Left colon (tissue), 2 donors: ENCODE measurements around the gene HHIPL1. TPM values are rescaled to one million over a fixed set of nuclear protein-coding genes. Genes with fewer than 3 reads are reported as not detected.
"Not testable (repeated sequence)": the region's sequence is repeated elsewhere in the genome, so short reads cannot be mapped to it uniquely, and the experiment has no call there.

ENCODE experiments used
- ATAC-seq: fragments of 200-7000 bp; cut with Tn5 transposase; one replicate; pipeline ENCODE4 v1.9.1; 2020; ENCODE audit warnings: mild to moderate bottlenecking, moderate library complexity
- DNase-seq, 2 donors: peaks; one replicate each; pipeline ENCODE4 v3.0.0-alpha.2; 2020
- intact Hi-C, 2 donors: fragments of 100-400 bp; cut with DNase I in 1 of 2; cut with micrococcal nuclease in 1 of 2; formaldehyde crosslinking; loops; one replicate each; pipeline versions ENCODE4 v1.11.2 to v1.14.0; 2022; cut with DNase I, micrococcal nuclease
- total RNA-seq, 2 donors: library from RNA; stranded (reverse); fragmentation: NEBNext Ultra II Directional; extraction: Animal tissue kit (Norgen Biotek cat#: 25700); gene quantifications; one replicate each; pipeline ENCODE4 v1.2.1, GENCODE V29; 2021
- donor health status: DM: no; HTN: no; CAD: no.
- donor health status: DM: yes; HTN: yes; CAD: no.

The HHIPL1 gene
- total RNA-seq, 2 donors from 2014 or later, result 0.31 to 1.0 TPM

DNA sequence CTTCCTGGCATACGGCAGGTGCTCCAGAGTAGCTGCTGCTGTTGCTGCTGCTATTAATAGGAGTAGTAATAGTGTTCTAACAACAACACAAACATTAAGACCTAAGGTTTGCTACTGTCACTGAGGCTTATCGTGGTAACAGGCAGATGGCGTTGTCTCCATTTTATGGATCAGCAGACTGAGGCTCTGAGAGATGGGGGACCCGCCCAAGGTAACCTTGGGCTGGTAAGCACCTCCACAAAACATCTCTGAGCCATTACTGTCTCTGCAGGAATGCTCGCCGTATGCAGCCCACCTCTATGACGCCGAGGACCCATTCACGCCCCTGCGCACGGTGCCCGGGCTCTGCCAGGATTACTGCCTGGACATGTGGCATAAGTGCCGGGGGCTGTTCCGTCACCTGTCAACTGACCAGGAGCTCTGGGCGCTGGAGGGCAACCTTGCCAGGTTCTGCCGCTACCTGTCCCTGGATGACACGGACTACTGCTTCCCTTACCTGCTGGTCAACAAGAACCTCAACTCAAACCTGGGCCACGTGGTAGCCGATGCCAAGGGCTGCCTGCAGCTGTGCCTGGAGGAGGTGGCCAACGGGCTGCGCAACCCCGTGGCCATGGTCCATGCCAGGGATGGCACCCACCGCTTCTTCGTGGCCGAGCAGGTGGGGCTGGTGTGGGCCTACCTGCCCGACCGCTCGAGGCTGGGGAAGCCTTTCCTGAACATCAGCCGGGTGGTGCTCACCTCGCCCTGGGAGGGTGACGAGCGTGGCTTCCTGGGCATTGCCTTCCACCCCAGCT lies 7.2 kb downstream of the HHIPL1 start:
- ATAC-seq (no peak), DNase-seq (no peak)
- intact Hi-C loops, result no loop called here

DNA sequence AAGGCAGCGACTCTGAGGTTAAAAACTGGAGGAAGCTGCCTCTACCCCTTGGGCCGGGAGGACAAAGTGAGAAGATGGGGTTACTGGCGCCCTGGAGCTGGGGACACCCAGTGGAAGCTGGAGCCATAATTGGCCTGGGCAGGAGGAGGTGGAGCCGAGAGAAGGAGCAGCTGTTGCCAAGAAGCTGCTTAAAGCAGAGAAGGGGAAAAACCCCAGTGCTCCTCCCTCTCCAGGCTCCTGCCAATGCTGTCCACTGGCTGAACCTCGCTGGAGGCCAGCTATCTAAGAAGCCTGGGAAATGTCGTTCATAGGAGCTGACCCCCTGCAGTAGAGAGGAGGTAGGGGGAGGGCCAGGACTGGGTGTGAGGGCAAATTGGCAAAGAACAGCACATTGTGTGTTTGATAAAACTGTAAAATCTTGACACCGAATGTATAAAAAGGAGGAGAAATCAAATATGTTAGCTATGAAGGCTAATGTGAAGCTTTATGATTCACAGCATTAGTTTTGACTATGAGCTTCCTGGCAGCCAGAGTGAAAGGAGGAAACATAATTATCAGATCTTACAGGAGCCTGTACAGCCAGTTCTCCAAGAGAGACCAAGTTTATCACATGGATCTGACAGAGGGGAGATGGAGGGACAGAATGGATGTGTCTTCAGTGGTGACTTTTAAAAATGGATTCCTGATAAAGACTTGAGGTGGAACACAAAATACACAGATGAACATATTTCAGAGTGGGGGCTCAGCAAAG lies 9.5 kb downstream of the HHIPL1 start:
- peak; percentile 40 to 64 for DNase-seq
- intact Hi-C loops, result no loop called here
- peak; percentile 82 for ATAC-seq

DNA sequence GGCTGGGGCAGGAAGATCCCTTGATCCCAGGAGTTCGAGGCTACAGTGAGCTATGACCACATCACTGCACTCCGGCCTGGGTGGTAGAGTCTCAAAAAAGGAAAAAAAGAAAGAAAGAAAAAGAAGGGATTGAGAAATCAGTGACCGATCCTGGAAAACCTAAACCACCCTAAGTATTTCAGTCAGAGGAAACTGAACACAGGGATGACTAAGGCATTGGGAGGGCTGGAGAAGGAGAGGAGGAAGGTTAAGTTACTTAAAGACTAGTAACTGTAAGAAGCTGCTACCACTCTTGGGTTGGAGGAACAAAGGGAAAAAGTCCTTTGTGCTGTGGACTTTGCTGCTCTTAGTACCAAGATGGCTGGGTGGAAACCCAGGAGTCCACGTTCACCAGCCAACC lies 10.6 kb downstream of the HHIPL1 start:
- intact Hi-C loops, result no loop called here
- ATAC-seq (no peak), DNase-seq (no peak)

DNA sequence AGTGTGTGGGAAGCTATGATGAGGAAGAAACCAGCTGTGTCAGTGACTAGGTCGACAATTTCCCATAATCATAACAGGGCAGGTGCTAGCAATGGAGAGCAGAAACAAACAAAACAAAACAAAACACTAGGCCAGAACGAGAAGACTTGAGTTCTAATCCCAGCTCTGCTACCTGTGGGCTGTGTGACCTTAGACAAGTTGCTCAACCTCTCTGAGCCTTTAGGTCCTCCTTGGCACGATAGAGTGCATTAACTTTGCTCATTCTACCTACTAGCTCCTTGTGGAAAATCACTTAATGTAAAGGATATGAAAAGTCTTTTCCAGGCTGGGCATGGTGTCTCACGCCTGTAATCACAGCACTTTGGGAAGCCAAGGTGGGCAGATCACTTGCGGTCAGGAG lies 11.2 kb downstream of the HHIPL1 start:
- intact Hi-C loops, result no loop called here
- ATAC-seq (no peak), DNase-seq (no peak)

DNA sequence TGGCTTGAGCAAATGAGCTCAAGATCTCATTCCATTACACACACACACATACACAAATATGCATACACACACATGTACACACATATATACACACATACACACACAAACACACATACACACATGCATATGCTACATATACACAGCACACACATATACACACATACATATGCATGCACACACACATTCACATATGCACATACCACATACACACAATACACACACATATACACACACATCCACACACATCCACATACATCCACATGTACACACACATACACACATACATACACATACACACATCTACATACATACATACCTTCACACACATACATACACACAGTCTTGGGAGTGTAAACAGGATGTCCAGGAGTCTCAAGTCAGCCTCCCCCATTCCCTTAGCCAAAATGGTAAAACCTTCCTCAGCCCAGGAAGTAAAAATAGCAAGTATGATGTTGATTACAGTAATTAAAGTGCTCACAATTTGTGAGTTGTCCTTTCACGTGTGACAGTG lies 12.8 kb downstream of the HHIPL1 start:
- intact Hi-C loops, result no loop called here
- DNase-seq (no peak), ATAC-seq (no peak)

DNA sequence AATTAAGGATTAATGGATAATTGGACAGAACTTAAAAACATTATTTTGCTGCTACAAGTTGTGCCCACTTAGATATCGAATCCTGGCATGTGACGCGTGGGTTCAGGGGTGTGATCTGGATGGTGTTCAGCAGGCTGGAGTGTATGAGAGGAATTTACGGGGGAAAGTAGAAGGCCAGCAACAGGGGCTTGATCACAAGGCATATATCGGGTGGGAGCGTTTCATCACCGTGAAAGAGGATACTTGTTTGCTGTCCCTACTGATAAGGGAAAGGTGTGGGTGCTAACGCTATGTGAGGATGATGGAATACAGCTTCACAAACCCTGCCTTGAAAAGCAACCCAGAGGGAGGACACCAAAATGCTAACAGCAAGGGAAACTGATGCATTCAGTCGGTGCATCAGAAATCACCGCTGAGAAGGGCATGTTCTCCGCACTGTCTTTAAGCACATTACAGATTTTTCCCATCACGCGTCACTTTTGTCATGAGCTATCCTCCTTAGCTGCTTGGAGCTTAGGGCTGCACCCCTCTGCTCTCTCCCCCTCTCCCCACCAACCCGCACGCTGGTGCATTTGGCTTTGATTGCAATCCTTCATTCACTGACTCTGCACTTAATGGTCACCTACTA lies 13.4 kb downstream of the HHIPL1 start:
- ATAC-seq (no peak), DNase-seq (no peak)
- intact Hi-C loops, result no loop called here

DNA sequence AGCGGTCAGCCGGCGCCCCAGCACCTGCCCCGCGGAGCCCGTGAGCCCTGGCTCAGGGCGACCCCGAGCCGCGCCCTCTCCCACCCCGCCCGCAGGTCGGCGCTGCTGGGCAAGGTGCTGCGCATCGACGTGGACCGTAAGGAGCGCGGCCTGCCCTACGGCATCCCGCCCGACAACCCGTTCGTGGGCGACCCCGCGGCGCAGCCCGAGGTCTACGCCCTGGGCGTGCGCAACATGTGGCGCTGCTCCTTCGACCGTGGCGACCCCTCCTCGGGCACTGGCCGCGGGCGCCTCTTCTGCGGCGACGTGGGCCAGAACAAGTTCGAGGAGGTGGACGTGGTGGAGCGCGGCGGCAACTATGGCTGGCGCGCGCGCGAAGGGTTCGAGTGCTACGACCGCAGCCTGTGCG lies 14.4 kb downstream of the HHIPL1 start:
- ATAC-seq, result peak; percentile 72
- no peak for DNase-seq
- intact Hi-C loops, result no loop called here

DNA sequence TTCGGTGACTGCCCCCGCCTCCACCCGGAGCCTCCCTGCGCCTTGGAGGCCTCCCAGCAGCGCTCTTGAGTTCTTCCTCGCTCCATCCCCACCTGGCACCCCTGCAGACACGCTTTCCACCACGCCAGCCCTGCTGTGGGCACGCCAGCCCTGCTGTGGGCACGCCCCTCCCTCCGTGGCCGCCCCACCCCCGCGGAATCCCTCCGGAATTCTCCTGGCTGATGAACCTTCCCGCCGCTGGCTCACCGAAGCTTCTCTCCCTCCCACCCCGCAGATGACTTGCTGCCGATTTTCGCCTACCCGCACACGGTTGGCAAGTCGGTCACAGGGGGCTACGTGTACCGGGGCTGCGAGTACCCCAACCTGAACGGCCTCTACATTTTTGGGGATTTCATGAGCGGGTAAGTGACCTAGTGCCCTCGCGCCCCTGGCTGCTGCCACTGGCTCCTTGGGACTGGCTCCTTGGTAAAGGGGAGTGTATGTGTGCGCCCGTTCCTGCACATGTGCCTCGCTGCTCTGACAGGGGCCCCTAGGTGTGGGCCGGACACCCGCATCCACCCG lies 15.2 kb downstream of the HHIPL1 start:
- DNase-seq, result no peak
- no peak for ATAC-seq
- intact Hi-C loops, result no loop called here

DNA sequence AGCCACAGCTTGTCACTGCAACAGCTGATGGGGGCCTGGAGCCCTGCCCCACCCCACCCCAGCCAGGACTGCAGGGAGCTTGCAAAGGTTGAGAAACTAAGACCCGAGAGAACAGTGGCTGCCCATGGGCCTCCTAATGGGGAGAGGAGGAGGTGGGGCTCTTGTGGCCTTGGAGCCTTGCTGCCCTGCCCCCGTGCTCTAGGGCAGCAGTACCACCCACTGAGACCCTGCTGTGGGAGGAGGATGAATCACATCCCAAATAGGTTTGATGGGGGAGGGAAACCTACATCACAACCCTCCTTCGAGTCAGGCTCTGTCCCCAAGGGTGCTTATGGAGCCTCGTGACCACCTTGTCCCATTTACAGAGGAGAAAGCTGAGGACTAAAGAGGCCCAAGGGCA lies 15.9 kb downstream of the HHIPL1 start:
- DNase-seq (no peak), ATAC-seq (no peak)
- intact Hi-C loops, result no loop called here

DNA sequence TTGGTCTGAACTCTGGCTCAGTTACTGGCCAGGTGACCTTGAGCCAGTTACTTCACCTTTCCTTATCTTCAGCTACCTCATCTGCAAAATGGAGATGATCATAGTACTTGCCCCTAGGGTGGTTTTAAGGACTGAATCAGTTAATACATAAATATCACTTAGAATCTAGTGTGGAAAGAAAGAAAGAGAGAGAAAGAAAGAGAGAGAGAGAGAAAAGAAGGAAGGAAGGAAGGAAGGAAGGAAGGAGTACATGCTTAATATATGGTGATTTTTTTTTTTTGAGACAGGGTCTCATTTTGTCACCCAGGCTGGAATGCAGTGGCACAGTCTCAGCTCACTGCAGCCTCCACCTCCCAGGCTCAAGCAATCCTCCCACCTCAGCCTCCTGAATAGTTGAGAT lies 16.3 kb downstream of the HHIPL1 start:
- DNase-seq, intact Hi-C loops, ATAC-seq: not testable (repeated sequence)

DNA sequence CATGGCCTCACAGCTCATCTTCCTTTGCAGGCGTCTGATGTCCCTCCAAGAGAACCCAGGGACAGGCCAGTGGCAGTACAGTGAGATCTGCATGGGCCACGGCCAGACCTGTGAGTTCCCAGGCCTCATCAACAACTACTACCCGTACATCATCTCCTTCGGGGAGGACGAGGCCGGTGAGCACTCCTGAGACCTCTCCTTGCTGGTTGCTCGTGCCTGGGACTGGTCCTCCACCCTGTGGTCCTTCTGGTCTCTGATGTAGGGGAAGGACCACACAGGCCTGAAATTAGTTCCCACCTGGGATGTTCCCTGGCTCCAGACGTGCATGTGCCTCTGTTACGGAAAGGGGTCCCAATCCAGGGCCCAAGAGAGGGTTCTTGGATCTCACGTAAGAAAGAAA lies 17.9 kb downstream of the HHIPL1 start:
- intact Hi-C loops, result no loop called here
- no peak for DNase-seq
- ATAC-seq, result no peak

DNA sequence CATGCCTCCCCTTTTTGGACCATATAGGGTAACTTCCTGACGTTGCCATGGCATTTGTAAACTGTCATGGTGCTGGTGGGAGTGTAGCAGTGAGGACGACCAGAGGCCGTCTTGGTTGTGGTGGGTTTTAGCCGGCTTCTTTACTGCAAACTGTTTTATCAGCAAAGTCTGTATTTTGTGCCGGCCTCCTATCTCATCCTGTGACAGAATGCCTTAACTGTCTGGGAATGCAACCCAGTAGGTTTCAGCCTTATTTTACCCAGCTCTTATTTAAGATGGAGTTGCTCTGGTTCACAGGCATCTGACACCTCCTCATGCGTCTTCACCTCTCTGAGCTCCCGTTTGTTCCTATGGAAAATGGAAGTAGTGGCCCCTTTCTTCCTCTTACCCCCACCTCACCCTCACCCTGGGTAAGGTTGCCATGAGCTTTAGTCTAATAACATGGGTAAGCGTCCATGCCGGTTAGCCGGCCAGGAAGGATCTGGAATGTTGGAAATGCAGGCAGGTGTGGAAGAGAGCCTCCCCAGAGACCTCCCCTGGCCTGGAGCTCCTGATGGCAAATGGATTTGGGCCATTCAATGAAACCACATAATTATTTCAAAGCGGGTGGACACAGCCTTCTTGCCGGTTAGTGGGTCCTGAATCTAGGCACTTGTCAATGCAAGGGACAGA lies 18.6 kb downstream of the HHIPL1 start:
- DNase-seq (no peak), ATAC-seq (no peak)
- intact Hi-C loops, result no loop called here

DNA sequence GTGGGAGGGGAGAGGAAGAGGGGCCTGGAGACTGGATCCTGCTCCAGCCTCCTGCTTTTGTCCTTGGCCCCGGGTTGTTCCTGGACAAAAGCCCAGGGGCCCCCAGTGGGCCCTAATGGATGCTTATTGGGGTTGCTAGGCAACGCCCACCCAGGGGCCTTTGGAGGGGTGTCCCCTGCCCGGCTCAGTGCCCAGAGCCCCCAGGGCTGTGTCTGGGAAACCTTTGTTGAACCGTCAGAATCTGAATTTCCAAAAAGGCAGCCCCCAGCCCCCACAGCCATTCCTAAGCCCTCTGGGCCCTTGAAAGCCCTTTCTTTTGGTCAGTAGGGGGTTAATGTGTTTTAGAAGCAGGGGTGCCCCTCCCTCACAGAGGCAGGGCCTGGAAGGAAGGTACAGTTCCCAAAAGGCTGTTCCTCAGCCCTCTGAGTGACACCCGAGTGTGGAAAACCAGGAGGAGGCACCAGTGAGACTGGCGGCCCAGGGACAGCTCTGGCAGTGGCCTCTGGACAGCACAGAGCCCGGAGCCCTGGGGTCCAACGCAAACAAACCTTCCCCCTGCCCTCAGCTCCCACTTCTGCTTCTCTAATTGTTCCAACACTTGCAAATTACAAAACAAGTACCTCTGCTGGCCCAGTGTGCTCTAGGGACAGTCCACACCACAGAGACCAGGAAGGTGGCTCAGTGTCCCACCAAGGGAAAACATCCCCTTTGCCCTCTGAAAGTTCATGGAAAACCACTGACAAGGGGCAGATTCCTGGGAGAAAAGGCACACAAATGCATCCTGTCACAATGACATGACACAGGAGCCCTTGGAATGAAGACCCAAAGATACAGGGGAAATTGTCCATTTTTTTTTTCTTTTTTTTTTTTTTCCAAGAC lies 19.4 kb downstream of the HHIPL1 start:
- intact Hi-C loops, result no loop called here
- ATAC-seq (no peak), DNase-seq (no peak)

DNA sequence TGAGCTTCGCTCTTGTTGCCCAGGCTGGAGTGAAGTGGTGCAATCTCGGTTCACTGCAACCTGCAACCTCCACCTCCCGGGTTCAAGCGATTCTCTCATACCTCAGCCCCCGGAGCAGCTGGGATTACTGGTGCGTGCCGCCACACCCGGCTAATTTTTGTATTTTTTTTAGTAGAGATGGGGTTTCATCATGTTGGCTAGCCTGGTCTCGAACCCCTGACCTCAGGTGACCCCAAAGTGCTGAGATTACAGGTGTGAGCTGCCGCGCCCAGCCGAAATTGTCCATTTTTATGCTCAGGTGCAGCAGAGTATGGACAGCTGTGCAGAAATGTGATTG lies 20.0 kb downstream of the HHIPL1 start:
- ATAC-seq (no peak), DNase-seq (no peak)
- intact Hi-C loops, result no loop called here

DNA sequence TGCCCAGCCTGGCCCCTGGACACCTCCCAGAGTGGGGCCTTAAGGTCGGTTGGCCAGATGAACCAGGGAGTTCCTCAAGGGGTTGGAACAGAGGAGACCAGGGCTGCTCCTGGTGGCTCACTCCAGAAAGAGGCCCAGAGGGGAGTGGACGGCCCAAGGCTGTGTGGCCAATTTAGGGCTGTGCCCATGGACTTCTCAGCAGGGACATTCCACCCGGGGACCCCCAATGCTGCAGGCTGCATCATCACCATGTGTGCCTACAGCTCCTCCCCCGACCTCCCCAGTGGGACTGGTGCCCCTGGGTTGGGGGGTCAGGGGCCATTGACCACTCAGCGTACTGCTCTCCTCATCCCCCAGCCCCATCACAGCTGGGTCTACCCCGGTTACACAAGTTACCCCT lies 21.6 kb downstream of the HHIPL1 start:
- DNase-seq (no peak), ATAC-seq (no peak)
- intact Hi-C loops, result no loop called here

DNA sequence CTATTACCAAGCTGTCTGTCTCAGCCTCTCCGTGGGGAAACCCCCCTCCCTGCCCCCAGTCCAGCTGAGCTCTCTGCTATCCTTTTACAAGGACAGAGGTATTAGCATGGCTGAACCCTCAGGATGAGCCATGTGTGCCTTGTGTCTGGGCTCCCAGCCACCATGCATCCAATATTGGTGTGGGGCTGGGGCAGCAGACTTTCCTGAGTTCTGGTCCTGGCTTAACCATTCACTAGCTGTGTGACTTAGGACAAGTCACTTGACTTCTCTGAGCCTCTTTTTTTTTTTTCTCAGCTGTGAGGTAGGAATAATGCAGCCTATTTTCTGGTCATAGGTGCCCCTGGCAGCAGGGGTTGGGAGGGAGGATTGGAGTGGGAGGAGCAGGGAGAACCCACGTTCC lies 22.1 kb downstream of the HHIPL1 start:
- intact Hi-C loops, result no loop called here
- ATAC-seq (no peak), DNase-seq (no peak)

DNA sequence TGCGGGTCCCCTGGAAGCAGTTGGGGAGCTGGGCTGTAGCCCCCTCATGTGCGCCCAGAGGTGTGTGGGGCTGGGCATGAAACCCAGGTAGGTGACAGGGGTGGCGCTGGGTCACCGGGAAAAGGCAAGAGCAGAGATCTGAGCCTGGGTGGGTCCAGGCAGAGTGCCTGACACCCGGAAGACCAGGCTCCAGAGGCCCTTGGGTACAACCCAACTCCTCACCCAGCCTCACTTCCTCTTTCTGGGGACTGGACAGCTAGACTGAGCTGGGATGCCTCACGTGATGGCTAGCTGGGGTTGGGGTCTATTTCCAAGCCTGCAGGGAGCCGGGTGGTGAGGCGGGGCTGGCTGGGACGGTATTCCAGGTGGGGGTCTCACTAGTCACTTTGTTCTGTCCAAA lies 22.9 kb downstream of the HHIPL1 start:
- intact Hi-C loops, result no loop called here
- ATAC-seq (no peak), DNase-seq (no peak)
